SK-MEL-5 (cell line): ENCODE results near the gene NEK10. TPM values are rescaled to one million over a fixed set of nuclear protein-coding genes. Genes with fewer than 3 reads are reported as not detected.

Experiments
- DNase-seq: peaks from one replicate; pipeline ENCODE4 v3.0.0-alpha.2; 2016; ENCODE audit warnings: low read depth, low spot score
- in situ Hi-C: cut with HindIII; loops from 2 replicates; pipeline ENCODE4 v1.10.0; 2016; ENCODE audit warnings: low sequenced_read_pairs, high pct_unique_total_duplicates, low pct_unique_long_range_greater_than_20kb
- total RNA-seq: library from RNA; depleted of rRNA; stranded (reverse); fragments of >200 nt; shearing (Covaris generic); gene quantifications from 2 replicates; pipeline ENCODE4 v1.2.3, GENCODE V29; 2014

The NEK10 gene
- total RNA-seq, 1 experiment from 2014 or later: 0.32 TPM

GRCh38 chr3:27216295-27216855, 152.8 kb downstream of the NEK10 start:
- no peak for DNase-seq
- in situ Hi-C loops: no loop called here

- in situ Hi-C loops: no loop called here
- DNase-seq: no peak
Measured at GRCh38 chr3:27213450-27213849, 155.7 kb downstream of the NEK10 start.

GRCh38 chr3:27209617-27210264, 159.4 kb downstream of the NEK10 start:
- in situ Hi-C loops: no loop called here
- no peak for DNase-seq

- in situ Hi-C loops: no loop called here
- no peak for DNase-seq
Measured at GRCh38 chr3:27208961-27209616, 160.1 kb downstream of the NEK10 start.

- DNase-seq: no peak
- in situ Hi-C loops: no loop called here
Measured at GRCh38 chr3:27202959-27203358, 166.2 kb downstream of the NEK10 start.

- no peak for DNase-seq
- in situ Hi-C loops: no loop called here
Measured at GRCh38 chr3:27201492-27201891, 167.7 kb downstream of the NEK10 start.

GRCh38 chr3:27200721-27201489, 168.3 kb downstream of the NEK10 start:
- DNase-seq: no peak
- in situ Hi-C loops: no loop called here

- DNase-seq: no peak
- in situ Hi-C loops: no loop called here
Measured at GRCh38 chr3:27194861-27195483, 174.2 kb downstream of the NEK10 start.

GRCh38 chr3:27193056-27193455, 176.1 kb downstream of the NEK10 start:
- DNase-seq: no peak
- in situ Hi-C loops: no loop called here

GRCh38 chr3:27186013-27186412, 183.2 kb downstream of the NEK10 start:
- no peak for DNase-seq
- in situ Hi-C loops: no loop called here

GRCh38 chr3:27185231-27185989, 183.8 kb downstream of the NEK10 start:
- in situ Hi-C loops: no loop called here
- DNase-seq: no peak

- in situ Hi-C loops: no loop called here
Measured at GRCh38 chr3:27184261-27184660, 184.9 kb downstream of the NEK10 start.

GRCh38 chr3:27176256-27176655, 192.9 kb downstream of the NEK10 start:
- in situ Hi-C loops: no loop called here
- no peak for DNase-seq

More at GRCh38 chr3:27184261-27184660, 184.9 kb downstream of the NEK10 start:
- no peak for DNase-seq

- in situ Hi-C loops: no loop called here
- no peak for DNase-seq
Measured at GRCh38 chr3:27174530-27174929, 194.7 kb downstream of the NEK10 start.

GRCh38 chr3:27171113-27171512, 198.1 kb downstream of the NEK10 start:
- in situ Hi-C loops: no loop called here
- DNase-seq: no peak

- in situ Hi-C loops: no loop called here
- DNase-seq: no peak
Measured at GRCh38 chr3:27166888-27167287, 202.3 kb downstream of the NEK10 start.

- in situ Hi-C loops: no loop called here
- peak; percentile 10 for DNase-seq
Measured at GRCh38 chr3:27165321-27165721, 203.9 kb downstream of the NEK10 start.
